GM18951 (cell line): Measurements from ENCODE around the gene SYCP2L.
"Not testable (repeated sequence)": the region's sequence is repeated elsewhere in the genome, so short reads cannot be mapped to it uniquely, and the experiment has no call there.

Experiments used
- POLR2A ChIP-seq: IDR thresholded peaks from 4 replicates; pipeline ENCODE4 v1.6.1; 2011; ENCODE audit warnings: mild to moderate bottlenecking; ENCODE audit not compliant: insufficient read length, insufficient read depth; ENCODE audit errors: extremely low read depth
- in situ Hi-C: fragments of 300-500 bp; cut with MboI; formaldehyde crosslinking; loops from one replicate; pipeline ENCODE4 v1.12.0; 2022; ENCODE audit warnings: low sequenced_read_pairs, mixed read lengths, inconsistent platforms; ENCODE audit not compliant: unreplicated experiment

SYCP2L gene

GRCh38 chr6:10861086-10861485 lies 25.8 kb upstream of the SYCP2L start:
- no peak for TF ChIP-seq POLR2A
- in situ Hi-C loops = loop anchor here (25.0 kb wide), 1 partner anchor 701 kb away; no protein-coding TSS in a partner anchor

GRCh38 chr6:10862361-10862760 lies 24.5 kb upstream of the SYCP2L start:
- in situ Hi-C loops = loop anchor here (25.0 kb wide), 1 partner anchor 700 kb away; no protein-coding TSS in a partner anchor

GRCh38 chr6:10863031-10863430 lies 23.8 kb upstream of the SYCP2L start:
- in situ Hi-C loops = loop anchor here (25.0 kb wide), 1 partner anchor 699 kb away; no protein-coding TSS in a partner anchor

More at GRCh38 chr6:10862361-10862760, 24.5 kb upstream of the SYCP2L start:
- no peak for TF ChIP-seq POLR2A

DNA sequence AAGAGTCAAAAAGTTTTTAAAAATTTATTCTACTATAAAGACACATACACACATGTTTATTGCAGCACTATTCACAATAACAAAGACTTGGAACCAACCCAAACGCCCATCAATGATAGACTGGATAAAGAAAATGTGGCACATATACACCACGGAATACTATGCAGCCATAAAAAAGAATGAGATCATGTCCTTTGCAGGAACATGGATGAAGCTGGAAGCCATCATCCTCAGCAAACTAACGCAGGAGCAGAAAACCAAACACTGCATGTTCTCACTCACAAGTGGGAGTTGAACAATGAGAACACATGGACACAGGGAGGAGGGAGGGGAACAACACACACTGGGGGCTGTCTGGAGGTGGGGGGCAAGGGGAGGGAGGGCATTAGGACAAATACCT lies 20.1 kb upstream of the SYCP2L start:
- in situ Hi-C loops = loop anchor here (25.0 kb wide), 1 partner anchor 696 kb away; no protein-coding TSS in a partner anchor

DNA sequence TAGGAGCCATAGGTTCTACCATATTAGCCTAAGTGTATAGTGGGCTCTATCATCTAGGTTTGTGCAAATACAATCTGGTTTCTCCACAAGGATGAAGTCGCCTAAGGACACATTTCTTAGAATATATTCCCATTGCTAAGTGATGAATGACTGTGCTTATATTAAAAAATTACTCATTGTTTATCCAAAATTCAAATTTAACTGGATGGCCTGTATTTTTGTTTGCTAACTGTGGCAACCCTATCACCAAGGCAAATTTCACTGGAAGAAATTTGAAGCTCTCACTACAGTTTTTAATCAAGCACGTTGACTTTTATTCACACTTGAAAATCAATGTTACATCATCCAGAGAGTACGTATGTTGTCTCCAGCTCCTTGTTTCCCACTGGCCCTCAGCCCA lies 18.9 kb upstream of the SYCP2L start:
- TF ChIP-seq POLR2A = no peak
- in situ Hi-C loops = loop anchor here (25.0 kb wide), 1 partner anchor 694 kb away; no protein-coding TSS in a partner anchor

DNA sequence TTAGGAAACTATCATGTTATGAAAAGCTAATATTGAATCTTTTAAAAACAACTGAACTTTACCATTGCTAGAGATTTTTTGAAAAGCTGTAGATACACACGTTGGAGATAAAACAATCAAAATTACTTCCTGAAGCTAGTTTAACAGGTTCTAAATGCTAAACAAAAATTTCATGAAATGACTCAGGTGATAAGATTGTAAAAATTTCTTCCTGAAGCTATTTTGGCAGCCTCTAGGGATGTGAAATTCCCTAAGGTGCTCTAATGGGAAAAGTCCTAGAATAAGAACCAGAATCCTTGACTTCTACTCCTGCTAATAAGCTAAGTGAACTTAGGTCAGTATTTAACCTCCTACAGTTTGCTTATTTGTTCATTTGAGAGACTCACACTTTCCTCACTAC lies 13.5 kb upstream of the SYCP2L start:
- in situ Hi-C loops = loop anchor here (25.0 kb wide), 1 partner anchor 689 kb away; no protein-coding TSS in a partner anchor
- no peak for TF ChIP-seq POLR2A

GRCh38 chr6:10874207-10874606 lies 12.6 kb upstream of the SYCP2L start:
- TF ChIP-seq POLR2A = no peak
- in situ Hi-C loops = loop anchor here (25.0 kb wide), 1 partner anchor 688 kb away; no protein-coding TSS in a partner anchor

GRCh38 chr6:10875026-10875425 lies 11.8 kb upstream of the SYCP2L start:
- no peak for TF ChIP-seq POLR2A

DNA sequence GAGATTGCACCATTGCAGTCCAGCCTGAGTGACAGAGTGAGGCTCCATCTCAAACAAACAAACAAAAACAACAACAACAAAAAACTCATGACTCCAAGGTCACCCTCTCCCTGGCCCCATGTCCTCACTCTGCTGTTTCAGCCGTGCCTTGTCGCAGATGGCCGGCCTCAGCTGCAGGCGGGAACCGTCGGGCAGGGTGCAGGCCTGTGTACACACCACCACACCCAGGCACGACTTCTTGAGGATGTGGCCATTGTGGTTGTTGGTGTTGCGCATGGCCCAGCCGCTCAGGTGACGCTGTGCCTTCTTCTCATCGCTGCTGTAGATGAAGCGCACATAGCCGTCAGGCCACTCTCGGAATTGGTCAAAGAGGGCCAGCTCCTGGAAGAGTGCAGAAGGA lies 9.8 kb upstream of the SYCP2L start:
- in situ Hi-C loops = no loop called here

More at GRCh38 chr6:10875026-10875425, 11.8 kb upstream of the SYCP2L start:
- in situ Hi-C loops = no loop called here

GRCh38 chr6:10877871-10878270 lies 9.0 kb upstream of the SYCP2L start:
- in situ Hi-C loops = no loop called here
- no peak for TF ChIP-seq POLR2A

More for the DNA sequence above, 9.8 kb upstream of the SYCP2L start:
- no peak for TF ChIP-seq POLR2A

- no peak for TF ChIP-seq POLR2A
- in situ Hi-C loops = no loop called here
These were observed 6.5 kb upstream of the SYCP2L start for GRCh38 chr6:10880366-10880765.

DNA sequence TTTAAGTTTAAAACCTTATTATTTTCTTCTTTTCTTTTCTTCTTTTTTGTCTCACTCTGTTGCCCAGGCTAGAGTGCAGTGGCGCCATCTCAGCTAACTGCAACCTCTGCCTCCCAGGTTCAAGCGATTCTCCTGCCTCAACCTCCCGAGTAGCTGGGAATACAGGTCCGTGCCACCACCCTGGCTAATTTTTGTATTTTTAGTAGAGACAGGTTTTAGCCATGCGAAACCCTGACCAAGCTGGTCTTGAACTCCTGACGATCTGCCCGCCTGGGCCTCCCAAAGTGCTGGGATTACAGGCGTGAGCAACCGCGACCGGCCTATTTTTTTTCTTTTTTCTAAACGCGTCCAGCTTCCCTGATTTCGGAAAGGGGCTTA lies 4.6 kb upstream of the SYCP2L start:
- in situ Hi-C loops = not testable (repeated sequence)

- in situ Hi-C loops = no loop called here
- no peak for TF ChIP-seq POLR2A
These were observed 4.1 kb upstream of the SYCP2L start for GRCh38 chr6:10882657-10883171.

GRCh38 chr6:10883312-10884244 lies 3.3 kb upstream of the SYCP2L start:
- no peak for TF ChIP-seq POLR2A
- in situ Hi-C loops = no loop called here
